ENCODE data around the gene CTNNA3. TPM values are rescaled to one million over a fixed set of nuclear protein-coding genes. Genes with fewer than 3 reads are reported as not detected.

The CTNNA3 gene
- total and polyA plus RNA-seq, 12 donors: 2.0 to 213 (median 171) TPM

- ATAC-seq (no peak), DNase-seq (no peak)
- 64 to 66% methylated on average over 2 of the region's 2 CpGs for WGBS, 2 donors
- no peaks in the 10 kb centered on the region for H3K27me3 ChIP-seq
- no peaks in the 10 kb centered on the region for H3K9me3 ChIP-seq
- peaks cover 0 to 15% (median 0%) of the 10 kb centered on the region in 9 donors for H3K4me1 ChIP-seq
- H3K4me3 ChIP-seq: no peak overlapping the region
- H3K36me3 ChIP-seq: no peaks in the 10 kb centered on the region
- intact Hi-C loops (cut with DNase I): no loop called here
- no peak overlapping the region for H3K27ac ChIP-seq
- TF ChIP-seq CTCF (IDR thresholded peaks at IDR 0.05): no peak
These were observed 1674.6 kb downstream of the CTNNA3 start for GRCh38 chr10:66021423-66021822.

GRCh38 chr10:66008221-66008620, 1687.8 kb downstream of the CTNNA3 start:
- Histone ChIP-seq H3K4me1 (no peaks in the 10 kb centered on the region), H3K36me3 (no peaks in the 10 kb centered on the region), H3K27ac (no peak overlapping the region), H3K27me3 (no peaks in the 10 kb centered on the region), H3K9me3 (peaks cover 0 to 4% (median 0%) of the 10 kb centered on the region in 11 donors), H3K4me3 (no peak overlapping the region)
- intact Hi-C loops (cut with DNase I): no loop called here
- DNase-seq (no peak), ATAC-seq (no peak)
- WGBS, 2 donors: 88 to 92% methylated on average over 5 of the region's 5 CpGs
- no peak for TF ChIP-seq CTCF (IDR thresholded peaks at IDR 0.05)

GRCh38 chr10:66006411-66006810, 1689.6 kb downstream of the CTNNA3 start:
- no peaks in the 10 kb centered on the region for H3K27me3 ChIP-seq
- no peak overlapping the region for H3K4me3 ChIP-seq
- H3K4me1 ChIP-seq: no peaks in the 10 kb centered on the region
- H3K9me3 ChIP-seq: peaks cover 0 to 4% (median 0%) of the 10 kb centered on the region in 11 donors
- H3K27ac ChIP-seq: no peak overlapping the region
- WGBS, 2 donors: 83 to 91% methylated on average over 4 of the region's 4 CpGs
- no peak for TF ChIP-seq CTCF (IDR thresholded peaks at IDR 0.05)
- intact Hi-C loops (cut with DNase I): no loop called here
- DNase-seq (no peak), ATAC-seq (no peak)
- no peaks in the 10 kb centered on the region for H3K36me3 ChIP-seq

GRCh38 chr10:65993451-65993850, 1702.5 kb downstream of the CTNNA3 start:
- Histone ChIP-seq H3K4me3 (no peak overlapping the region), H3K27ac (no peak overlapping the region), H3K4me1 (no peaks in the 10 kb centered on the region), H3K36me3 (no peaks in the 10 kb centered on the region), H3K27me3 (no peaks in the 10 kb centered on the region), H3K9me3 (peaks cover 0 to 43% (median 6%) of the 10 kb centered on the region in 11 donors)
- DNase-seq (no peak), ATAC-seq (no peak)
- TF ChIP-seq CTCF (IDR thresholded peaks at IDR 0.05): no peak
- intact Hi-C loops (cut with DNase I): no loop called here

- no peaks in the 10 kb centered on the region for H3K9me3 ChIP-seq
- no peak for DNase-seq
- ATAC-seq: no peak
- 87 to 89% methylated on average over 3 of the region's 3 CpGs for WGBS, 2 donors
- no peak overlapping the region for H3K27ac ChIP-seq
- H3K27me3 ChIP-seq: no peaks in the 10 kb centered on the region
- H3K4me3 ChIP-seq: no peak overlapping the region
- intact Hi-C loops (cut with DNase I): no loop called here
- no peak for TF ChIP-seq CTCF (IDR thresholded peaks at IDR 0.05)
- H3K36me3 ChIP-seq: no peaks in the 10 kb centered on the region
- H3K4me1 ChIP-seq: no peaks in the 10 kb centered on the region
These were observed 1727.1 kb downstream of the CTNNA3 start for GRCh38 chr10:65968871-65969270.
